K562 (cell line): Measurements from ENCODE around the gene LLPH. TPM values are rescaled to one million over a fixed set of nuclear protein-coding genes. Genes with fewer than 3 reads are reported as not detected.

Experiments used
- GABPB2 ChIP-seq: fragments of 250-450 bp; sonication (Bioruptor Pico); conservative IDR thresholded peaks from 2 replicates; pipeline ENCODE4 v1.5.1; 2021; ENCODE audit warnings: mild to moderate bottlenecking
- GTF3C2 ChIP-seq: IDR thresholded peaks from 3 replicates; pipeline ENCODE4 v1.6.1; 2011; ENCODE audit warnings: borderline replicate concordance, mild to moderate bottlenecking, moderate library complexity; ENCODE audit not compliant: insufficient read length; ENCODE audit errors: extremely low read depth
- RREB1 ChIP-seq: fragments of 250-450 bp; sonication (Bioruptor Pico); IDR thresholded peaks from 2 replicates; pipeline ENCODE4 v1.4.0; 2020
- SIRT6 ChIP-seq: IDR thresholded peaks from one replicate; pipeline ENCODE4 v1.6.1; 2012; ENCODE audit warnings: low read depth, mild to moderate bottlenecking, control low read depth, inconsistent platforms, low read length, moderate library complexity
- SIX5 ChIP-seq, 2 experiments: IDR thresholded peaks; 2 replicates each; pipeline ENCODE4 v1.6.1; 2011; ENCODE audit warnings: low read length in 2 of 2, borderline replicate concordance in 1 of 2, low read depth in 1 of 2, mild to moderate bottlenecking in 1 of 2, moderate library complexity in 1 of 2; ENCODE audit not compliant: insufficient read depth in 1 of 2
- TBL1XR1 ChIP-seq, 2 experiments: IDR thresholded peaks; 2 replicates each; pipeline ENCODE4 v1.6.1; 2012; ENCODE audit warnings: improper control_type of control experiment in 2 of 2, low read length in 2 of 2, mild to moderate bottlenecking in 1 of 2
- THAP12 ChIP-seq: fragments of 250-450 bp; sonication (Bioruptor Pico); IDR thresholded peaks from 2 replicates; pipeline ENCODE4 v1.9.0; 2021; ENCODE audit warnings: mild to moderate bottlenecking, inconsistent platforms
- ZNF395 ChIP-seq: fragments of 200-800 bp; sonication (Bioruptor generic); IDR thresholded peaks from 2 replicates; pipeline ENCODE4 v1.6.1; 2017; ENCODE audit warnings: missing genetic modification characterization, missing compliant biosample characterization
- ZNF584 ChIP-seq: fragments of 200-800 bp; sonication (Bioruptor generic); IDR thresholded peaks from 2 replicates; pipeline ENCODE4 v1.6.1; 2016; ENCODE audit warnings: low read depth, mild to moderate bottlenecking, missing genetic modification characterization, missing compliant biosample characterization
- ZNF75A ChIP-seq: fragments of 450-650 bp; formaldehyde crosslinking; IDR thresholded peaks from 2 replicates; pipeline ENCODE4 v1.4.0; 2020; ENCODE audit warnings: mild to moderate bottlenecking
- polyA plus RNA-seq, 8 experiments: library from polyadenylated mRNA; depleted of rRNA in 4 of 8; stranded (reverse) in 5 of 8; unstranded in 3 of 8; fragments of >200 nt; fragmentation: Nextera tagmentation in 2 of 8; fragmentation: Illumina TruSeq in 1 of 8; extraction: Ambion mirVana in 2 of 8; extraction: Trizol in 1 of 8; gene quantifications; 2 replicates each; pipeline versions ENCODE4 v1.2.1 to v1.2.3, GENCODE V29; 2011 to 2014; ENCODE audit warnings: inconsistent platforms in 1 of 8, missing spikeins in 1 of 8
- total RNA-seq, 7 experiments: library from RNA; depleted of rRNA in 6 of 7; stranded (reverse); fragments of >200 nt in 6 of 7; fragmentation: Illumina TruSeq in 2 of 7; extraction: Trizol in 2 of 7; gene quantifications; 2 replicates each; pipeline versions ENCODE4 v1.2.1 to v1.2.3, GENCODE V29; 2011 to 2021; ENCODE audit warnings: low replicate concordance in 1 of 7

LLPH gene
- total and polyA plus RNA-seq, 9 of the 15 experiments (the other 6 are each of a cell fraction or from before 2014, with no cell fraction given), result 19.1 to 87.3 (median 59.6) TPM

- no peak for TF ChIP-seq THAP12 (CRISPR knock-in tag)
- no peak for TF ChIP-seq RREB1 (CRISPR knock-in tag)
- TF ChIP-seq ZNF395 (CRISPR knock-in tag), result no peak
- TF ChIP-seq GTF3C2, result no peak
- TF ChIP-seq ZNF75A (CRISPR knock-in tag), result no peak
- TF ChIP-seq TBL1XR1 (IDR thresholded peaks at IDR 0.05; ENCODE audit: low read length in 2 of 2), result peak in 1 of 2 experiments; percentile 23; a peak in 1 of 4 replicates
- TF ChIP-seq SIX5 (IDR thresholded peaks at IDR 0.05; ENCODE audit: borderline replicate concordance in 1 of 2, insufficient read depth in 1 of 2, low read depth in 1 of 2, low read length in 2 of 2), result 0 out of 4 replicates have a peak, but pooled peaks of 1 of the 2 experiments have one; percentile 18
- TF ChIP-seq SIRT6, result no peak
- no peak for TF ChIP-seq ZNF584 (CRISPR knock-in tag)
- no peak for TF ChIP-seq GABPB2 (CRISPR knock-in tag)
These were observed at the start of gene LLPH (continued) for GRCh38 chr12:66130267-66131066.
